Endothelial cell of umbilical vein (primary cell): ENCODE measurements around the gene BCAR1. TPM values are rescaled to one million over a fixed set of nuclear protein-coding genes. Genes with fewer than 3 reads are reported as not detected.

Source experiments
- BruUV-seq: library from RNA; stranded (reverse); fragments of 400-500 nt; replicated peaks from 2 replicates; lab custom pipeline; 2021; lab: Mats Ljungman, UMichigan
- CTCF ChIA-PET: fragments of 300-600, 350-600 bp; sonication (Branson Sonifier 250); formaldehyde crosslinking; loops from one replicate; lab custom pipeline; 2021; ENCODE audit warnings: antibody characterized with exemption, inconsistent platforms; lab: Charles Lee
- POLR2A ChIA-PET: fragments of 300-600, 350-600 bp; sonication (Branson Sonifier 250); formaldehyde crosslinking; loops from one replicate; lab custom pipeline; 2021; ENCODE audit warnings: antibody characterized with exemption, inconsistent platforms; lab: Charles Lee
- DNase-seq: peaks from one replicate; pipeline ENCODE4 v3.0.0-alpha.2; 2011; ENCODE audit warnings: low read depth, low spot score
- FAIRE-seq: peaks from 2 replicates; lab custom pipeline; 2011; peaks lifted over from hg19 to GRCh38; lab: Jason Lieb, UNC
- H2AFZ ChIP-seq: 2 replicates; pipeline ENCODE4 v1.6.0; 2012; ENCODE audit warnings: low read depth, low read length, control low read depth, inconsistent platforms
- H3K27ac ChIP-seq: 2 replicates; pipeline ENCODE4 v1.5.1; 2011; ENCODE audit warnings: low read depth, mild to moderate bottlenecking, control low read depth, low read length, moderate library complexity; ENCODE audit not compliant: insufficient read depth
- H3K27me3 ChIP-seq, 2 experiments: 2 replicates each; pipeline versions ENCODE4 v1.6.0 to v1.6.1; 2011; ENCODE audit warnings: low read length in 2 of 2, mixed read lengths in 1 of 2; ENCODE audit not compliant: control insufficient read depth in 2 of 2, insufficient read depth in 2 of 2
- H3K36me3 ChIP-seq, 2 experiments: 2 replicates in 1 of 2; 3 replicates in 1 of 2; pipeline ENCODE4 v1.5.1; 2011; ENCODE audit warnings: low read length in 2 of 2, mild to moderate bottlenecking in 1 of 2, moderate library complexity in 1 of 2; ENCODE audit not compliant: control insufficient read depth in 2 of 2, insufficient read depth in 2 of 2; ENCODE audit errors: extremely low read depth in 1 of 2
- H3K4me1 ChIP-seq: 3 replicates; pipeline ENCODE4 v1.5.1; 2011; ENCODE audit warnings: mild to moderate bottlenecking, low read length; ENCODE audit not compliant: control insufficient read depth, insufficient read depth; ENCODE audit errors: extremely low read depth
- H3K4me2 ChIP-seq: 2 replicates; pipeline ENCODE4 v1.6.1; 2011; ENCODE audit warnings: low read length, control low read depth, mixed read lengths; ENCODE audit not compliant: insufficient read depth
- H3K4me3 ChIP-seq, 3 experiments: fragments of 200-600 bp in 1 of 3; sonication (generic), shearing (Covaris generic) in 1 of 3; replicated peaks in 1 of 3; 2 replicates each; pipeline ENCODE4 v1.5.1; 2011 to 2016; ENCODE audit warnings: control low read depth in 3 of 3, low read length in 3 of 3, mild to moderate bottlenecking in 2 of 3, inconsistent platforms in 1 of 3, low read depth in 1 of 3, moderate library complexity in 1 of 3; ENCODE audit not compliant: insufficient read depth in 1 of 3
- H3K79me2 ChIP-seq: 2 replicates; pipeline ENCODE4 v1.6.0; 2012; ENCODE audit warnings: low read length, inconsistent platforms; ENCODE audit not compliant: control insufficient read depth, insufficient read depth
- H3K9ac ChIP-seq: replicated peaks from 2 replicates; pipeline ENCODE3; 2011; ENCODE audit warnings: low read length, control low read depth; ENCODE audit not compliant: insufficient read depth; ENCODE audit errors: extremely low read depth
- H3K9me1 ChIP-seq: replicated peaks from 3 replicates; pipeline ENCODE4 v1.6.0; 2011; ENCODE audit warnings: mild to moderate bottlenecking, low read length; ENCODE audit not compliant: control insufficient read depth, insufficient read depth; ENCODE audit errors: extremely low read depth
- H3K9me3 ChIP-seq: replicated peaks from 2 replicates; pipeline ENCODE4 v1.5.1; 2012; ENCODE audit warnings: low read length, inconsistent platforms; ENCODE audit not compliant: control insufficient read depth, insufficient read depth
- H4K20me1 ChIP-seq: replicated peaks from 2 replicates; pipeline ENCODE3; 2011; ENCODE audit warnings: mild to moderate bottlenecking, low read length; ENCODE audit not compliant: control insufficient read depth, insufficient read depth; ENCODE audit errors: extremely low read depth
- CTCF ChIP-seq, 2 donors: IDR thresholded peaks; 1 replicate in 1 of 2; 2 replicates in 1 of 2; pipeline ENCODE4 v1.5.1; 2011; ENCODE audit warnings: low read length in 2 of 2, mild to moderate bottlenecking in 2 of 2, moderate library complexity in 2 of 2, control low read depth in 1 of 2, inconsistent platforms in 1 of 2, low read depth in 1 of 2; ENCODE audit not compliant: insufficient read depth in 1 of 2; ENCODE audit errors: extremely low read depth in 1 of 2
- EZH2 ChIP-seq: IDR thresholded peaks from 2 replicates; pipeline ENCODE4 v1.6.1; 2012; ENCODE audit warnings: borderline replicate concordance, low read depth, mild to moderate bottlenecking, moderate library complexity, low read length, inconsistent platforms; ENCODE audit not compliant: severe bottlenecking
- FOS ChIP-seq: IDR thresholded peaks from 2 replicates; pipeline ENCODE4 v1.6.1; 2011; ENCODE audit warnings: mild to moderate bottlenecking, low read length, moderate library complexity, borderline replicate concordance; ENCODE audit not compliant: insufficient read depth
- GATA2 ChIP-seq: IDR thresholded peaks from 2 replicates; pipeline ENCODE4 v1.7.0; 2011; ENCODE audit warnings: low read depth, mild to moderate bottlenecking, moderate library complexity, mixed read lengths, low read length; ENCODE audit not compliant: insufficient read length, insufficient read depth
- JUN ChIP-seq: IDR thresholded peaks from 2 replicates; pipeline ENCODE4 v1.6.1; 2011; ENCODE audit warnings: borderline replicate concordance, low read depth; ENCODE audit not compliant: insufficient read length, insufficient read depth
- MAX ChIP-seq: IDR thresholded peaks from 2 replicates; pipeline ENCODE4 v1.6.1; 2011; ENCODE audit not compliant: insufficient read depth, insufficient read length
- MYC ChIP-seq: IDR thresholded peaks from one replicate; pipeline ENCODE4 v1.6.1; 2011; ENCODE audit warnings: mild to moderate bottlenecking, low read depth, low read length
- POLR2A ChIP-seq: IDR thresholded peaks from 2 replicates; pipeline ENCODE4 v1.6.1; 2012; ENCODE audit warnings: low read depth, mild to moderate bottlenecking, control low read depth, low read length
- POLR2AphosphoS5 ChIP-seq: IDR thresholded peaks from 2 replicates; pipeline ENCODE4 v1.6.1; 2012; ENCODE audit warnings: low read depth, mild to moderate bottlenecking, control low read depth, low read length, moderate library complexity; ENCODE audit not compliant: insufficient read depth
- dilution Hi-C: fragments of 300-500 bp; cut with MboI; formaldehyde crosslinking; loops from one replicate; pipeline ENCODE4 v1.15.0; 2019; ENCODE audit warnings: low sequenced_read_pairs; ENCODE audit not compliant: extremely low pct_ligation_motif_present
- intact Hi-C: fragments of 100-400 bp; cut with micrococcal nuclease; formaldehyde crosslinking; loops from one replicate; pipeline ENCODE4 v1.10.0; 2022
- polyA plus RNA-seq, 4 experiments: library from polyadenylated mRNA; depleted of rRNA in 3 of 4; stranded (reverse) in 3 of 4; unstranded in 1 of 4; fragments of >200 nt; gene quantifications; 2 replicates each; pipeline versions ENCODE4 v1.2.1 to v1.2.3, GENCODE V29; 2011 to 2012; ENCODE audit warnings: missing spikeins in 1 of 4
- total RNA-seq: library from RNA; stranded (reverse); gene quantifications from 2 replicates; pipeline ENCODE4 v1.2.3, GENCODE V29; 2021

BCAR1 gene
- total and polyA plus RNA-seq, 2 donors (not counting 3 experiments of a cell fraction or from before 2014, with no cell fraction given): 171 to 267 TPM

GRCh38 chr16:75219088-75219487 is 32.3 kb downstream of the BCAR1 start:
- no peaks in the 10 kb centered on the region for H4K20me1 ChIP-seq
- POLR2A ChIA-PET: no interaction called here
- H3K36me3 ChIP-seq: no peaks in the 10 kb centered on the region
- DNase-seq (no peak), FAIRE-seq (no peak)
- no peaks in the 10 kb centered on the region for H3K9me3 ChIP-seq
- no peaks in the 10 kb centered on the region for H3K79me2 ChIP-seq
- intact Hi-C loops: no loop called here
- H3K4me2 ChIP-seq: no peak overlapping the region
- no peaks in the 10 kb centered on the region for H3K27me3 ChIP-seq
- CTCF ChIA-PET: interaction anchor here (3.8 kb wide), 1 partner anchor 20 kb away, joined by 14 read pairs; no protein-coding TSS in a partner anchor
- H3K4me3 ChIP-seq: no peak overlapping the region
- no peak overlapping the region for H3K27ac ChIP-seq
- dilution Hi-C loops: no loop called here
- no peak for TF ChIP-seq CTCF (IDR thresholded peaks at IDR 0.05; ENCODE audit: extremely low read depth in 1 of 2, insufficient read depth in 1 of 2, low read depth in 1 of 2, low read length in 2 of 2)
- TF ChIP-seq MYC: no peak
- TF ChIP-seq EZH2: no peak
- no peak for TF ChIP-seq MAX
- no peak for TF ChIP-seq FOS
- TF ChIP-seq JUN: no peak
- no peak for TF ChIP-seq POLR2AphosphoS5
- no peak for TF ChIP-seq POLR2A
- TF ChIP-seq GATA2: no peak
- no peaks in the 10 kb centered on the region for H3K4me1 ChIP-seq
- no peak overlapping the region for H2AFZ ChIP-seq
- no TSS peak for BruUV-seq
- no peaks in the 10 kb centered on the region for H3K9me1 ChIP-seq
- no peak overlapping the region for H3K9ac ChIP-seq
